NT2/D1 (cell line): ENCODE measurements around the gene ZSCAN10.

Experiments
- SUZ12 ChIP-seq: IDR thresholded peaks from 2 replicates; pipeline ENCODE4 v1.6.1; 2011; ENCODE audit not compliant: insufficient read length, insufficient read depth; ENCODE audit errors: extremely low read depth
- YY1 ChIP-seq: IDR thresholded peaks from 2 replicates; pipeline ENCODE4 v1.6.1; 2011; ENCODE audit not compliant: insufficient read length, insufficient read depth

DNA sequence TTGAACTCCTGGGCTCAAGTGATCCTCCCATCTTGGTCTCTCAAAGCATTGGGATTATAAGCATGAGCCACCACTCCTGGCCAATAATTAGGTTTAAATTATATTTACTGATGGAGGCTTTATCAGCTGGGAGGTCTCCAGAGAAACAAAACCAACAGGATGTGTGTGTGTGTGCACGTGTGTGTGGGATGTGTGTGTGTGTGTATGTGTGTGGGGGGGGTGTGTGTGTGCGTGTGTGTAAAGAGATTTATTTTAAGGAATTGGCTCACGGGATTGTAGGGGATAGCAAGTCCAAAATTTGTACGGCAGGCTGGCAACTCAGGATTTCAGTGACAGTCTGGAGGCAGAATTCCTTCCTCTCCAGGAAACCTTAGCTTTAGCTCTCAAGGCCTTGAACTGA, 48.1 kb downstream of the ZSCAN10 start:
- TF ChIP-seq YY1 (no peak), SUZ12 (no peak)
